SKM-1 treated with dmso at 0.1 percent for 144 hours (cell line): ENCODE measurements around the gene OTOA.
"Not testable (repeated sequence)": the region's sequence is repeated elsewhere in the genome, so short reads cannot be mapped to it uniquely, and the experiment has no call there.

Experiments
- DNase-seq: peaks from one replicate; lab custom pipeline; 2025; ENCODE audit not compliant: unreplicated experiment; lab: John Stamatoyannopoulos, UW

Gene OTOA

DNA sequence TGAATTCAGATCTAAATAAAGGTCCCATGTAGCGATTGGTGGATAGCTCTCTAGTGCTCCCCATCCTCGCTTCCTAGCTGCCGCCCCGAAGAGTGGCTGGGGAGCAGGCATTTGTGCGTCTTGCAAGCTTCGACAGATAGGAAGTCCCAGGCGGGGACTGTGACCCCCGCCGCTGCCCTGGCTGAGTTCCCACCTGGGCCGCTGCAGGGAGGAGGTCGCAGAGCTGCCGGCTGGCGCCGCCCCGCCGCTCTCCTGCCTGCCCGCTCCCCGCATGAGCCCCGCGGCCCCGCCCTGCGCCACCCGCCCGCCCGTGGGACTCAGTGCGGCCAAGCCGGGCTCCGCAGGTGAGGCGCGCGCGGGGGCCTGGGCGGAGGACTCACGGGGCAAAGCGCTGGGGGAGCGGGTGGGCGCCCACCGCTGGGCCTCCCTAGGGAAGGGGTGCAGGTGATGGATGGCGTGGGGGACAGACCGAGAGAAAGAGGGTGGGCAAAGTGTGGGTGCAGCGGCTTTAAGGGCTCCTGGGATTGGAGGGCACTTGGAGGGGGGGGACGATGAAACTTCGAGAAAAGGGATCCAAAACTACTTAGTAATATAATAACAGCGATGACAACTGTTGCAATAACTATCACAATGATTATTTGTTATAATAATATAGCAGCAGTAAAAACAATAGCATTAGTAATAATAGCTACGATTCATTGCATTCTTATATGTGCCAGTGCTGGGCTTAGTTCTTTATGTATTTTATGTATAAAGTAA is at the start of gene OTOA:
OTOA (plus strand) TSS at position 80 of the 759 bp plus-strand sequence. CDS start 14,547 bp downstream, outside the sequence.
- no peak for DNase-seq

DNA sequence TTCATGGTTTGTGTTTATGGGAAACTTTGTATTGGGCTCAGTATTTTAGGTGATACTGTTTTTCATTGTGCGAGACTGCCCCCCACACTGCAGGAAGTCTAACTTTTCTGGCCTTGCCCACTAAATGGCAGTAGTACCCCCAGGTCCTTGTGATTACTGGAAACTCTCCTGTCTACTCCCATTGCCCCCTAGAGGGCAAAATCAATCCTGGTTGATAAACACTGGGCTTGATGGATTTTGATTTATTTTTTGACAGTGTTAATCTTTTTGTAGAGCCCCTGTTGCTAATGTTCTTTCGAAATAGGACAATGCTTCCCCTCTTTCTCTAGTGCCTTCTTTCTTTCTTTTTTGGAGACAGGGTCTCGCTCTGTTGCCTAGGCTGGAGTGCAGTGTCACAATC is 48.9 kb upstream of the OTOA start:
- no peak for DNase-seq

DNA sequence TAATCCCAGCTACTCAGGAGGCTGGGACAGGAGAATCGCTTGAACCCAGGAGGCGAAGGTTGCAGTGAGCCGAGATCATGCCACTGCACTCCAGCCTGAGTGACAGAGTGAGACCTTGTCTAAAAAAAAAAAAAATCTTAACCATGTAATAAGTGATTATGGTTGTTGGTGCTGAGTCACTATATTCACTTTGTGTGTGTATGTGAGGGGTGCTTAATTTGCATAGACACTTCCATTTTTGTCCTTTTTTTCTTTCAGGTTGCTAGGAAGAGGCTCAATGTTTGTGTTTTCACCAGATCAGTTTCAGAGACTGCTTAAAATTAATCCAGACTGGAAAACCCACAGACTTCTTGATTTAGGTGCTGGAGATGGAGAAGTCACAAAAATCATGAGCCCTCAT is 46.2 kb upstream of the OTOA start:
- no peak for DNase-seq

DNA sequence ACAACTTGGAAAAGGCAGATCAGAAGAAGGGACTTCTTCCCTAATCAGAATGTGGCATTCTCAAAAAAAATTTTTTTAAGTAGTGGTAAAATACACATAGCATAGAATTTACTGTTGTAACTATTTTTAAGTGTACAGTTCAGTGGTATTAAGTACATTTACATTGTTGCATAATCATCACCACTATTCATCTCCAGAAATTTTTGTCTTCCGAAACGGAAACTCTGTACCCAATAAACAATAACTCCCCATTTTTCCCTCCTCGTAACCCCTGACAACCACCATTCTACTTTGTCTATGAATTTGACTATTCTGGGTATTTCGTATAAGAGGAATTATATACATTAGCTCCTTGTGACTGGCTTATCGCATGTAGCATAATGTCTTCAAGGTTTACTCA is 45.5 kb upstream of the OTOA start:
- no peak for DNase-seq

DNA sequence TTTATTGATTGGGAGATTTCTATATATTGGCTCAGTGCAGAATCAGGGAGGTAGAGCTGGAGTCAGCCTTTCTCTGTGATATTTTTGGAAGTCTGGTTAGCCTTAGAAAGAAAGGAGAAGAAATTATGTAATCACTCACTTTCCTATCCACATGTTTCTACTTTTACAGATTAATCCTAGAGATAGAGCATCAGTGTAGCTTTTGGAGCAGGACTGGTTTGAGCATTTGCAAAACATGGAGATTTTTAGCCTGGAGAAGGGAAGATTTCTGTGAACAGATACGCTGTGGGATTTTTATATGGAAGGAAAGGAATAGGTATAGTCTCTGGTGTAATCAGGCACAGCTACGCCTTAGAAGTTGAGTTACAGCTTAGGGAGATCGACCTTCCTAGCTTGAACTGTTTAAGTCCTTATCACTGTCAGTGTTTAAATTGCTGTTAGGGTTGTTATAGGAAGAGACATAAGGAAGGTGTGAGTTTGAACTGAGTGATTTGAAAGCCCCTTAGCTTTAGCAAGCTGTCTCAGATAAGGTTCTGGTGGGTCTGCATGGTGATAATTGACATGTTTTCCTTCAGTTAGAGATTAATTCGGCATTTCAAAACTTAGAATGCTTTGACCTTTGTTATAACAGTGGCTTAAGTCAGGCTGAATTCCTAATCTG is 43.9 kb upstream of the OTOA start:
- DNase-seq = no peak

DNA sequence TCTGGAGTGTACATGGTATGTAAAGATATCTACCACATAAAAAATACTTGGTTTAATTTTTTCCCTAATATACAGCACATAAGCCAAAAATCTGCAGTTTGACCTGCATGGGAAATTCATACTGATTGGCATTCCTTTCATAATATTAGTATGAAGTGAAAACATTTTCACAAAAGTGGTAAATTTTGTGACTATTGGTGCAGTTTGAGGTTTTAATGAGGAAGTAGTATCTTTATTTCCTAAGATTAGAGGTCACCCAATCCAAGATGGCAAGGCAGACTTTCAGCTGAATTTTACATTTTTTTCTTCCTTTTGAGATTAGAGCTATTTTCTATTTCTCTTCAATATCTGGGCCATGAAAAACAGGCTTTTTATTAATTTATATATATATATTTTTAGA is 43.2 kb upstream of the OTOA start:
- DNase-seq = no peak

DNA sequence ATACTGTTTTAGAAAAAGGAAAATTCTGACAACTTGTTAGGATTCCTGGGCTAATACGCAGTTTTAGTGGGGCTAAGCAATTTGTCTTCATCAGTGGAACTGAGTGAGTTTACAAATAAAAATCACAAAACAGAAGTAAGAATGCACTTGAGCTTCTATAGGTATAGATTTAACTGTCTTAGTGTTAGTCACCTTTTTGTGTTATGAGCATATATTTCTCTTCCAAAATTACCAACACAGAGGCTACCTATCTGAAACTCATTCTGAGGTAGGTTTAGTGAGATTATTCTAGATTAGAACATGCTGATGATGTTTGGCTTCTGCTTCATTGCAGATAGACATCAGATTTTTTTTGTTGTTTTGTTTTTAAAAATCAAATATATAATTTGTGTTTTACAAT is 41.2 kb upstream of the OTOA start:
- no peak for DNase-seq

DNA sequence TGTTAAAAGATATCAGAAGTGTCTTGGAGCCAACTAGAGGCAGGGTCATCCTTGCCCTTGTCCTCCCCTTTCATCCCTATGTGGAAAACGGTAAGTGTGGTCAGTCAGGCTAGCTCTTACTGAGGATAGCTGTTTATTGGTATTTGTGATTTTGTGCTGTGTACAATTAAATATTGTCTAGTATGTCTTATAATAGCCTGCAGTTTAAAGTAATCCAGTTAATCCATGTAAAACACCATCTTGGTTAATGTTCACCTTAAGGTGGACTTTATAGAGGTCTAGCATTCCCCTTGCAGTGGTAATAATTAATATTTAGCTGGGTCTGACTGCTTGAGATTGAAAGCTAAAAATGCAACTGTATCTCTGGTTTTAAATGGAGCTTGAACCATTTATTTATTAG is 38.7 kb upstream of the OTOA start:
- no peak for DNase-seq

GRCh38 chr16:21626659-21627277 is 37.0 kb upstream of the OTOA start:
- DNase-seq = peak; percentile 43

DNA sequence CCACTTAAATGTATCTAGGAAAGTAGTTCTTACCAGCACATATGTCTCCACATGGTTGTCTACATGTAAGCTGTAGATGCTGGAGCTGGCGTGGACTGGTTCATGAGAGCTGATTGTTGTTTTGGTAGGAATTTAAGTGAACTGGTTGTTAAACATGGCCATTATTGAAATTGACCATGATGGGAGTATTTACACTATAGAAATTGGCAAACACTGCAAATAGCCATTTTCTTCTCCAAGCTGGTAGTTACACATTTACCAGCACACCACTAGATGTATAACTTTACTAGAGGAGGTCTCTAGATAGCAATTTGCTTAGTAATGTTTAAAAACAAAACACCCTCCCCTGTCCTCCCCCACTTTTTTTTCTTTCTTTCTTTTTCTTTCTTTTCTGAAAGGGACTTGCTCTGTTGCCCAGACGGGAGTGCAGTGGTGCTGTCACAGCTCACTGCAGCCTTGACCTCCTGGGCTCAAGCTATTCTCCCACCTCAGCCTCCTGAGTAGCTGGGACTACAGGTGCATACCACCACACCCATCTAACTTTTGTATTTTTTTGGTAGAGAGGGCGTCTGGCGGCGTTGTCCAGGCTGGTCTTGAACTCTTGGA is 35.5 kb upstream of the OTOA start:
- no peak for DNase-seq

DNA sequence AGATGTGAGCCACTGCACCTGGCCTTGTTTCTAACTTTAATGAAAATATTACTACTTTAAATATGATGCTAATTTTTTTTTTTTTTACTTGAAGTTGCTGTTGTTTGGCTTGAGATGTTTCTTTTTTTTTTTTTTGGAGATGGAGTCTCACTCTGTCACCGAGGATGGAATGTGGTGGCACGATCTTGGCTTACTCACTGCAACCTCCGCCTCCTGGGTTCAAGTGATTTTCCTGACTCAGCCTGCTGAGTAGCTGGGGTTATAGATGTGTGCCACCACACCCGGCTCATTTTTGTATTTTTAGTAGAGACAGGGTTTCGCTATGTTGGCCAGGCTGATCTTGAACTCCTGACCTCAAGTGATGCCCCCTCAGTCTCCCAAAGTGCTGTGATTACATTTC is 35.0 kb upstream of the OTOA start:
- no peak for DNase-seq

- not testable (repeated sequence) for DNase-seq
These were observed 33.9 kb upstream of the OTOA start for GRCh38 chr16:21629616-21630539.

DNA sequence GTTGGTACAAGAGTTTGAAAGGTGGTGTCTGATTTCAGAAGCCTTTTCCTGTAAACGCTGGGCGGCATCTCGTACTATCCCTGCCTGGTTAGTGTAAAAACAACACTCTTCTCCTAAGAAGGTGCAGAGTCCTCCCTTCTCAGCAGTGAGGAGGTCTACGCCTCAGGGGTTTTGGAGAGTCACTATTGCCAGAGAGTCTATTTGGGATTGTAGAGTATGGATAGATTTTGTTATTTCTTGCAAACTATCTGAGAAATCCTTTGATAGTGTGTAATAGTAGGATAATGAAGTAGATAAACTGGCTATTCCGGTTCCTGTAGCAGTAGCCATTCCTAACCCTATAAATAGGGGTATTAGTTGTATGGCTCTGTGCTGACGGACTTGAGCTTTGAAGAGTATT is 32.9 kb upstream of the OTOA start:
- not testable (repeated sequence) for DNase-seq

DNA sequence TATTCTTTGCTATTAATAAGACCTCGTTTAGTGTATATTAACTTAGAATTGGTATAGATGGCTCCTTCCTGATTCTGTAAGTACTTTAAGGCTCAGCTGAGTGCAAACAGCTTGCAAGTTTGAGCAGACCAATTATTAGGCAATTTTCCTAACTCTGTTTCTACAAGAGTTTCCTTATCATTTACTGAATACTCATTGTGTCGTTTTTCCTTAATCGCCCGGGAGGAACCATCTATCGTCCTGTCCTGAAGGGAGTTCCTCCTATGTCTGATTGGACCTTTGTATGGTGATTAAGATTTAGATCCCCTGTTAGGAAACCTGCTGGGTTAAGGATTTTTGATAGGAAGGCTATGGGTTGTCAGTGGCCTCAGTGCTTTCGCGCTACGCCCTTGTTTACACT is 32.4 kb upstream of the OTOA start:
- not testable (repeated sequence) for DNase-seq

- DNase-seq = not testable (repeated sequence)
These were observed 31.7 kb upstream of the OTOA start for GRCh38 chr16:21631951-21632575.

GRCh38 chr16:21634216-21634615 is 29.6 kb upstream of the OTOA start:
- no peak for DNase-seq

- DNase-seq = not testable (repeated sequence)
These were observed 28.1 kb upstream of the OTOA start for GRCh38 chr16:21635694-21636093.

DNA sequence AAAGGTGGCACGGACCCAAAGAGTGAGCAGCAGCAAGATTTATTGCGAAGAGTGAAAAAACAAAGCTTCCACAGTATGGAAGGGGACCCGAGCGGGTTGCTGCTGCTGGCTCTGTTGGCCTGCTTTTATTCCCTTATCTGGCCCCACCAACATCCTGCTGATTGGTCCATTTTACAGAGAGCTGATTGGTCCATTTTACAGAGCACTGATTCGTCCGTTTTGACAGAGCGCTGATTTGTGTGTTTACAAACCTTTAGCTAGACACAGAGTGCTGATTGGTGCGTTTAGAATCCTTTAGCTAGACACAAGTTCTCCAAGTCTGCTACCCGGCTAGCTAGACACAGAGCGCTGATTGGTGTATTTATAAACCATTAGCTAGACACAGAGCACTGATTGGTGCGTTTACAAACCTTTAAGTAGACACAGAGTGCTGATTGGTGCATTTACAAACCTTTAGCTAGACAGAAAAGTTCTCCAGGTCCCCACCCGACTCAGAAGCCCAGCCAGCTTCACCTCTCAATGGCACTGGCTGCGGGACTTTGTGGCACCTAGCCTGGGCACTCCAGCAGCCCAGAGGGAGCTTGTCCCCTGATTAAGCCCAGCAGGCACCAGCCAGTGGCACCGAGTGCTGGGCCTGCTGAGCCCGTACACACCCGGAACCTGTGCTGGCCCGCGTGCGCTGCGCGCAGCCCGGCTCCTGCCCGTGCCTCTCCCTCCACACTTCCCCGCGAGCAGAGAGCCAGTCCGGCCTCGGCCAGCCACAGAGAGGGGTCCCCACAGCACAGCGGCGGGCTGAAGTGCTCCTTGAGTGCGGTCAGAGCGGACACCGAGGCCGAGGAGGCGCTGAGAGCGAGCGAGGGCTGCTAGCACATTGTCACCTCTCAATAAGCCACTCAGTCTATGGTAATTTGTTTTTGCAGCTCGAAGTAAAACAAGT is 26.5 kb upstream of the OTOA start:
- DNase-seq = no peak

- no peak for DNase-seq
These were observed 25.2 kb upstream of the OTOA start for GRCh38 chr16:21638573-21638975.
